ENCODE results near the gene SARS1. TPM values are rescaled to one million over a fixed set of nuclear protein-coding genes. Genes with fewer than 3 reads are reported as not detected.

The SARS1 gene
- total and polyA plus RNA-seq, 2 experiments from 2014 or later: 158 to 180 TPM

DNA sequence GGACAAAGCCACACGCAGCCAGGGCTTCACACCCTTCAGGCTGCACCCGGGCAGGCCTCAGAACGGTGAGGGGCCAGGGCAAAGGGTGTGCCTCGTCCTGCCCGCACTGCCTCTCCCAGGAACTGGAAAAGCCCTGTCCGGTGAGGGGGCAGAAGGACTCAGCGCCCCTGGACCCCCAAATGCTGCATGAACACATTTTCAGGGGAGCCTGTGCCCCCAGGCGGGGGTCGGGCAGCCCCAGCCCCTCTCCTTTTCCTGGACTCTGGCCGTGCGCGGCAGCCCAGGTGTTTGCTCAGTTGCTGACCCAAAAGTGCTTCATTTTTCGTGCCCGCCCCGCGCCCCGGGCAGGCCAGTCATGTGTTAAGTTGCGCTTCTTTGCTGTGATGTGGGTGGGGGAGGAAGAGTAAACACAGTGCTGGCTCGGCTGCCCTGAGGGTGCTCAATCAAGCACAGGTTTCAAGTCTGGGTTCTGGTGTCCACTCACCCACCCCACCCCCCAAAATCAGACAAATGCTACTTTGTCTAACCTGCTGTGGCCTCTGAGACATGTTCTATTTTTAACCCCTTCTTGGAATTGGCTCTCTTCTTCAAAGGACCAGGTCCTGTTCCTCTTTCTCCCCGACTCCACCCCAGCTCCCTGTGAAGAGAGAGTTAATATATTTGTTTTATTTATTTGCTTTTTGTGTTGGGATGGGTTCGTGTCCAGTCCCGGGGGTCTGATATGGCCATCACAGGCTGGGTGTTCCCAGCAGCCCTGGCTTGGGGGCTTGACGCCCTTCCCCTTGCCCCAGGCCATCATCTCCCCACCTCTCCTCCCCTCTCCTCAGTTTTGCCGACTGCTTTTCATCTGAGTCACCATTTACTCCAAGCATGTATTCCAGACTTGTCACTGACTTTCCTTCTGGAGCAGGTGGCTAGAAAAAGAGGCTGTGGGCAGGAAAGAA, 61.1 kb downstream of the SARS1 start:
- no peaks in the 10 kb centered on the region for H3K36me3 ChIP-seq (replicated peaks; ENCODE audit: insufficient read depth, low read depth)
- H3K79me2 ChIP-seq: no peaks in the 10 kb centered on the region
- H3K4me2 ChIP-seq: peak overlapping the region; percentile 74
- WGBS (ENCODE audit: low lambda C conversion rate, missing lambda C conversion rate): 32% methylated on average over 24 of the region's 24 CpGs
- no peaks in the 10 kb centered on the region for H3K27me3 ChIP-seq
- H2AFZ ChIP-seq: peak overlapping the region; percentile 55
- DNase-seq (ENCODE audit: low spot score): peak; percentile 83
- peak overlapping the region; percentile 94 for H3K27ac ChIP-seq
- no peaks in the 10 kb centered on the region for H3K9me3 ChIP-seq (ENCODE audit: low read depth)
- H3K9me2 ChIP-seq (replicated peaks; ENCODE audit: insufficient read depth): no peaks in the 10 kb centered on the region
- H4K20me1 ChIP-seq (ENCODE audit: insufficient read depth, poor library complexity, severe bottlenecking): no peaks in the 10 kb centered on the region
- no peak overlapping the region for H3K4me3 ChIP-seq
- peaks cover 34% of the 10 kb centered on the region for H3K4me1 ChIP-seq (ENCODE audit: insufficient read depth)
- no peak for TF ChIP-seq EZH2 (IDR thresholded peaks at IDR 0.05; ENCODE audit: borderline replicate concordance)
- TF ChIP-seq, protein P1, sequence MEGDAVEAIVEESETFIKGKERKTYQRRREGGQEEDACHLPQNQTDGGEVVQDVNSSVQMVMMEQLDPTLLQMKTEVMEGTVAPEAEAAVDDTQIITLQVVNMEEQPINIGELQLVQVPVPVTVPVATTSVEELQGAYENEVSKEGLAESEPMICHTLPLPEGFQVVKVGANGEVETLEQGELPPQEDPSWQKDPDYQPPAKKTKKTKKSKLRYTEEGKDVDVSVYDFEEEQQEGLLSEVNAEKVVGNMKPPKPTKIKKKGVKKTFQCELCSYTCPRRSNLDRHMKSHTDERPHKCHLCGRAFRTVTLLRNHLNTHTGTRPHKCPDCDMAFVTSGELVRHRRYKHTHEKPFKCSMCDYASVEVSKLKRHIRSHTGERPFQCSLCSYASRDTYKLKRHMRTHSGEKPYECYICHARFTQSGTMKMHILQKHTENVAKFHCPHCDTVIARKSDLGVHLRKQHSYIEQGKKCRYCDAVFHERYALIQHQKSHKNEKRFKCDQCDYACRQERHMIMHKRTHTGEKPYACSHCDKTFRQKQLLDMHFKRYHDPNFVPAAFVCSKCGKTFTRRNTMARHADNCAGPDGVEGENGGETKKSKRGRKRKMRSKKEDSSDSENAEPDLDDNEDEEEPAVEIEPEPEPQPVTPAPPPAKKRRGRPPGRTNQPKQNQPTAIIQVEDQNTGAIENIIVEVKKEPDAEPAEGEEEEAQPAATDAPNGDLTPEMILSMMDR (IDR thresholded peaks at IDR 0.05; ENCODE audit: poor library complexity): no peak
- TF ChIP-seq EZH2phosphoT487 (IDR thresholded peaks at IDR 0.05; ENCODE audit: low read depth, severe bottlenecking, unreplicated experiment): no peak

DNA sequence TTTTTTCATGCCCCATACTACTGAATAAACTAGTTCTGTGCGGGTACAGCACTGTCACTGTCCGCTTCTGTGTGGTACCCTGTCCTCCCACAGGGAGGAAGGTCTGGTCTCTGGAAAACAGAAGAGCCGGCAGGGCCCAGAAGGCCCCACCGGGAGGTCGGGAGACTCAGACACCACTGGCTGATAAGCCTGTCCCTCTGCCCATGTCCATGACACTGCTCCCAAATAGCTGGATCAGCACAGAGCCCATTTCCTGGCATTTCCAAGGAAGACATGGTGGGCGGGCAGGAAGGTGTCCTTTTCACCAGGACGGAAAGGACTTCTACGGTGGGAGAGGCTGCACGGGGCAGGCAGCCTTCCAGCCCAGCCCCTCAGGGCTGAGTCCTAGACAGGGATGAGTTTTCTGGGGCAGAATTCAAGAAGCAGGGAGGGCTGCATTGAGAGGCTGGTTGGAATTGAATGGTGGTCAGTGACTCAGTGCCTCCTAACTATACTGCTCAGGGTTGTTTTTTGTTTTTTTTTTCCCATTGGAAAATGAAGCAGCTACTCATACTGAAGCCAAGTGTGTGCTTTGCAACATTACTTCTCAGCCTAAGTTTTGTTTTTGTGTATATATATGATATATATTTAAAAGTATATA, 62.1 kb downstream of the SARS1 start:
- Histone ChIP-seq H3K4me1 (ENCODE audit: insufficient read depth) (peaks cover 34% of the 10 kb centered on the region), H3K4me3 (no peak overlapping the region), H2AFZ (no peak overlapping the region), H3K4me2 (peak overlapping the region; percentile 74), H3K27ac (peak overlapping the region; percentile 94), H3K36me3 (replicated peaks; ENCODE audit: insufficient read depth, low read depth) (no peaks in the 10 kb centered on the region), H3K9me3 (ENCODE audit: low read depth) (no peaks in the 10 kb centered on the region), H3K9me2 (replicated peaks; ENCODE audit: insufficient read depth) (no peaks in the 10 kb centered on the region), H3K27me3 (no peaks in the 10 kb centered on the region), H4K20me1 (ENCODE audit: insufficient read depth, poor library complexity, severe bottlenecking) (no peaks in the 10 kb centered on the region), H3K79me2 (no peaks in the 10 kb centered on the region)
- no peak for DNase-seq (ENCODE audit: low spot score)
- TF ChIP-seq EZH2phosphoT487 (IDR thresholded peaks at IDR 0.05; ENCODE audit: low read depth, severe bottlenecking, unreplicated experiment) (no peak), EZH2 (IDR thresholded peaks at IDR 0.05; ENCODE audit: borderline replicate concordance) (no peak)
- TF ChIP-seq, protein P1 (IDR thresholded peaks at IDR 0.05; ENCODE audit: poor library complexity): no peak
- 48% methylated on average over 9 of the region's 9 CpGs for WGBS (ENCODE audit: low lambda C conversion rate, missing lambda C conversion rate)

DNA sequence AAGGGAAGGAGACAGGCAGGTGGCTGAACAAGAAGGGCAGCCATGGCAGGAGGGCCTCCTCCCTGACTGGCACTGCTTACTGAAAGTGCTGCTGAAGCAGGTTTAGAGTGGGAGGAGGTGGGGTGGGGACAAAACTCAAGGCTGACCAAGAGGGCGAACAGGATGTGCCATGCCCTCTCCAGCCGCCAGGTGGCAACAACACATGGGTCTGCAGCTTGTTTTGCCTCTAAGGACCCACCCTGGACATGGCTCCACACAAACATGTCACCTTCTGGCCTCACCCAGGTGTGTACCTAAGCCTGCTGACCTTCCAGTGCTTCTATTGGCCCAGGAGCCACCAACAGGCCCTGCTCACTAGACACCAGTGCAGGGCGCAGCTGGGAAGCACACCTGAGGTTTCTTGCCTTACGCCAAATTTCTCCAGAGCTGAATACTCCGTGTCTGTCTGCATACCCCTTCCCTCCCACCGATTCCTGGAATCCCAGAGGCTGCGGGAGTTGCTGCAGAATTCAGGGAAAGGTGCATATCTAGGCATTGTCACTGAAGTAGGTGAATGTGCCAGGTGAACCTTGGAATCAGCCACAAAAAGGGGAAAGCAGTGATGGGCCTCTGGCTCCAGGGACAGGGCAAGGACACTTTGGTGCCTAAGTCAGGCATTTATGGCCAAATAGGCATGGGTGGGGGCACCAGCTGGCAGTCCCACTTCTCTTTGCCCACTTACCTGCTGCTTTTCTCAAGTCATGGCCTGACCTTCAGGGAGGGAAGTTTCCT, 63.9 kb downstream of the SARS1 start:
- peaks cover 34% of the 10 kb centered on the region for H3K4me1 ChIP-seq (ENCODE audit: insufficient read depth)
- TF ChIP-seq, protein P1 (IDR thresholded peaks at IDR 0.05; ENCODE audit: poor library complexity): peak; percentile 70
- TF ChIP-seq EZH2 (IDR thresholded peaks at IDR 0.05; ENCODE audit: borderline replicate concordance): no peak
- TF ChIP-seq EZH2phosphoT487 (IDR thresholded peaks at IDR 0.05; ENCODE audit: low read depth, severe bottlenecking, unreplicated experiment): no peak
- H3K79me2 ChIP-seq: peaks cover 14% of the 10 kb centered on the region
- 65% methylated on average over 7 of the region's 7 CpGs for WGBS (ENCODE audit: low lambda C conversion rate, missing lambda C conversion rate)
- H2AFZ ChIP-seq: peak overlapping the region; percentile 10
- no peaks in the 10 kb centered on the region for H3K9me3 ChIP-seq (ENCODE audit: low read depth)
- no peaks in the 10 kb centered on the region for H3K27me3 ChIP-seq
- no peaks in the 10 kb centered on the region for H3K9me2 ChIP-seq (replicated peaks; ENCODE audit: insufficient read depth)
- H4K20me1 ChIP-seq (ENCODE audit: insufficient read depth, poor library complexity, severe bottlenecking): no peaks in the 10 kb centered on the region
- no peaks in the 10 kb centered on the region for H3K36me3 ChIP-seq (replicated peaks; ENCODE audit: insufficient read depth, low read depth)
- DNase-seq (ENCODE audit: low spot score): peak; percentile 81
- H3K4me3 ChIP-seq: no peak overlapping the region
- no peak overlapping the region for H3K4me2 ChIP-seq
- H3K27ac ChIP-seq: peak overlapping the region; percentile 80

Data from hepatocyte (in vitro differentiated cells).